T-helper 1 cell treated with Interleukin-12 subunit alpha and Interleukin-12 subunit beta and Interleukin-4 antibody, amounts not matched to agents 30 μg/mL and 1 μg/mL, for 36 hours (primary cell): ENCODE measurements around the gene STRN4.

ENCODE experiments used
- H3K27ac Mint-ChIP-seq: one replicate; pipeline ENCODE4 v1.8.0; 2021; ENCODE audit warnings: mild to moderate bottlenecking, mixed read lengths
- H3K27me3 Mint-ChIP-seq: one replicate; pipeline ENCODE4 v1.8.0; 2021; ENCODE audit warnings: low read depth, mixed read lengths
- H3K36me3 Mint-ChIP-seq: one replicate; pipeline ENCODE4 v1.8.0; 2021; ENCODE audit warnings: low read depth, mixed read lengths
- H3K4me1 Mint-ChIP-seq: one replicate; pipeline ENCODE4 v1.8.0; 2021; ENCODE audit warnings: low read depth, mixed read lengths
- H3K4me3 Mint-ChIP-seq: one replicate; pipeline ENCODE4 v1.8.0; 2021; ENCODE audit warnings: mild to moderate bottlenecking, moderate library complexity, mixed read lengths
- H3K9me3 Mint-ChIP-seq: one replicate; pipeline ENCODE4 v1.8.0; 2021; ENCODE audit warnings: mixed read lengths

The STRN4 gene

DNA sequence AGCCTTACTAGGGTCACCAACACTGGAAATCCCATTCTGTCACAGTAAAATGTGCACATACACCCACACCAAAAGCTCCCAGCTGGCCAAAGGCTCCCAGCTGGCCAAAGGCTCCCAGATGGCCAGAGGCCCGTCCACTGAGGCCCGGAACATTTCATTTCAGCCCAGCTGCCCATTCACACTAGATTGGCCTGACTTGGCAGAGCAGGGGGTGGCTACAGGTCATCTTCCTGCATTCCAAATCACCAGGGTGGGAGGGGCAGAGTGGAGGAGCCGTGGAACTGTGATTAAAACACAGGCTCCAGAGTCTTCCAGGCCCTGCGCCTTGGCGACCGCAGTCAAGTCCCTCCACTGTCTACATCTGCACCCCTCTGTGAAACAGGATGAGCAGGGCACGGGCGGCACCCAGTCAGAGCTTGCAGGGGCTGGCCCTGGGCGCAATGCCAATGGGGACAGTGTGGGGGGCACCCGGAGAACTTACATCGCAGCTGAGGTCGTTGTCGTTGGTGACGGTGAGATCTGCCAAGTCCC, 19.2 kb downstream of the STRN4 start:
- Mint-ChIP-seq H3K4me1 (peaks cover 18% of the 10 kb centered on the region), H3K36me3 (peaks cover 33% of the 10 kb centered on the region), H3K27me3 (no peaks in the 10 kb centered on the region), H3K27ac (no peak overlapping the region), H3K9me3 (no peaks in the 10 kb centered on the region), H3K4me3 (no peak overlapping the region)

DNA sequence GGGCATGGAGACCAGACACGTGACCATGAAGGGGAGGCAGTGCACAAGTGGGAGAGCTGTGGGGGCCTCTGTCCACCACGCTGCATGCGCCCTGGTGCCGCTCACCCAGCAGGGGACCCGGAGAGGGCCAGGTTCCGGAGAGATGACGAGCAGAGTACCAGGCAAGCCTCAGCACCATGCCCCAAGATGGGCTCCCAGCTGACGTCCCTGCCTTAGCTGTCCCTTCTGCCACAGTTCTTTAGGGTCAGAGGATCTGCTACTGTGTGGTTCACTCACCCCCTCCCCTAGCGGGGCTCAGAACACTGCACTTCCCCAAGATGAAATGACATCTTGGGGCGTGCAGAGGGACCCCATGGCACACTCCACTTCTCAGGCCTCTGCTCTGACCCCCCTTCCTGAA, 19.7 kb downstream of the STRN4 start:
- Mint-ChIP-seq H3K4me1 (peaks cover 16% of the 10 kb centered on the region), H3K27ac (no peak overlapping the region), H3K36me3 (peaks cover 35% of the 10 kb centered on the region), H3K9me3 (no peaks in the 10 kb centered on the region), H3K27me3 (no peaks in the 10 kb centered on the region), H3K4me3 (no peak overlapping the region)

DNA sequence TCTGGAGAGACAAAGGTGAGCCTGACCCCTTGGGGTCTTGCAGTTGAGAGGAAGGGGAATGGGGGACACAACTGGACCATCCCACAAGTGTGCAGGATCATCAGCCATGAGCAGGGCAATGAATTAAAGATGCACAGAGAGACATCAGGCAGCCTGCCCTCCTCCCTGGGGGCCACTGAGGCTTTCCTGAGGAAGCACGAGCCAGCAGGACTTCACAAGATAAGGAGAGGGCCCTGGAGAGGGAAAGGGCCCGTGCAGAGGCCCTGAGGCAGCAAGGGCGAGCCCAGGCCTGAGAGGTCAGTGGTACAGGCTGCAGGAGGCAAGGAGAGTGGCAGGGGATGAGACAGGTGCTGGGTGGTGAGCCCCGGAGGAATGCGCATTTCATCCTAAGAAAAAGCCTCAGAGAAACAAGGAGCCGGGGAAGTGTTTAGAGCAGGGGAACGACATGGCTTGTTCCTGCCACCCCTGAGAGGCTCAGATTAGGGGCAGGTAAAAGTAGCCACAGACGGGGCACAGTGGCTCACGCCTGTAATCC, 20.3 kb downstream of the STRN4 start:
- peaks cover 14% of the 10 kb centered on the region for H3K4me1 Mint-ChIP-seq
- H3K36me3 Mint-ChIP-seq, result peaks cover 36% of the 10 kb centered on the region
- peak overlapping the region; percentile 22 for H3K27ac Mint-ChIP-seq
- H3K9me3 Mint-ChIP-seq, result no peaks in the 10 kb centered on the region
- no peak overlapping the region for H3K4me3 Mint-ChIP-seq
- no peaks in the 10 kb centered on the region for H3K27me3 Mint-ChIP-seq

DNA sequence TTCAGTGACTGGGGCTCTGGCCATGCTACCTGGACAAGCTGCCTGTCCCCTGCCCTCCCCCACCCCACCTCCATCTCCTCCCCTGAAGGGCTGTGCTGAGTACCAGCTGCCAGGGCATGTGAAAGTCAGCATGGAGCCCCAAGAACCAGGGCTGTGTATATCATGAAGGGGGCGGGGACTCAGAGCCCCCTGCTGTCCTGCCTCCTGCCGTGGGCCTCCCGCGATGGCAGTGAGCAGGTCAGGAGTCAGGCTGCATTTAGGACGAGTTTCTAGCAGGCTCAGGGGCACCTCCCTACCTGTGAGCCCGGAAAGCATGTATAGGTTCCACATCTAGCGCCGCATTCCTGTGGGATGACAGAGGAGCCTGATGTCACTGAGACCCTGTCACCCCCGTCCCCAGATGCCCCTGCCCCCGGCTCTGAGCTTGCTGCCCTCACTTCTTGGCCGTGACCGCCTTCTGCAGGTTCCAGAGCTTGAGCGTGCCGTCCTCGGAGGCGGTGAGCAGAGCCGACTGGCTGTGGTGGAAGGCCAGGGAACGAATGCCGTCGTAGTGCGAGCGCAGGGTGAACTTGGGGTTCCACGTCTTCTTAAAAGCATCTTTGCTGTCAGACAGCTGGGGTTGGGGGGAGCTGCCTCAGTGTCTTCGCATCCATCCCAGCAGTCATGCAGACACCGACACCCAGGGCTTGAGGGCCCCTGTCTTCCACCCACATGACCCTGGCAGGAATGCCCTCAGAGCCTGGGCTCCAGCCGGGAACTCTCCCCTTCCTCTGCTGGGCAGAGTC, 21.0 kb downstream of the STRN4 start:
- H3K36me3 Mint-ChIP-seq, result peaks cover 40% of the 10 kb centered on the region
- H3K27ac Mint-ChIP-seq, result no peak overlapping the region
- H3K9me3 Mint-ChIP-seq, result no peaks in the 10 kb centered on the region
- peaks cover 17% of the 10 kb centered on the region for H3K4me1 Mint-ChIP-seq
- H3K27me3 Mint-ChIP-seq, result no peaks in the 10 kb centered on the region
- H3K4me3 Mint-ChIP-seq, result no peak overlapping the region

DNA sequence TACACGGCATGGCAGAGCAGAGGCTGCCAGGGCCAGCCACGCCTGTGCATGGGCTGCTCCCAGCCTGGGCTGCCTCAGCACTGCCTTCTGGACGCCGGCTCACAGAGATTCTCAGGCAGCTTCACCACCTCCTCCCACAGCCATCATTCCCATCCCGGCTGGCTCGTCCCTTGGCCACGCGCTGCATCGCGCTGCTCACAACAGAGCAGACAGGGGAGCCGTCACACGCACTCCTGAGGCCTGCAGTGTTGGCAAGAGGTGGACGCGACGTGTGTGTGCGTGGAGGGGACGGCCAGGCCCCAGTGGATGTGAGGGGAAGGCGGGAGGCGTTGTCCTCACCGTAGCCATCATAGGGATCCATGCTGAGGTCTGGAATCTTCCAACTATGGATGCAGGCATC, 21.8 kb downstream of the STRN4 start:
- Mint-ChIP-seq H3K27me3 (no peaks in the 10 kb centered on the region), H3K4me1 (peaks cover 18% of the 10 kb centered on the region), H3K27ac (no peak overlapping the region), H3K9me3 (no peaks in the 10 kb centered on the region), H3K4me3 (no peak overlapping the region), H3K36me3 (peaks cover 42% of the 10 kb centered on the region)

DNA sequence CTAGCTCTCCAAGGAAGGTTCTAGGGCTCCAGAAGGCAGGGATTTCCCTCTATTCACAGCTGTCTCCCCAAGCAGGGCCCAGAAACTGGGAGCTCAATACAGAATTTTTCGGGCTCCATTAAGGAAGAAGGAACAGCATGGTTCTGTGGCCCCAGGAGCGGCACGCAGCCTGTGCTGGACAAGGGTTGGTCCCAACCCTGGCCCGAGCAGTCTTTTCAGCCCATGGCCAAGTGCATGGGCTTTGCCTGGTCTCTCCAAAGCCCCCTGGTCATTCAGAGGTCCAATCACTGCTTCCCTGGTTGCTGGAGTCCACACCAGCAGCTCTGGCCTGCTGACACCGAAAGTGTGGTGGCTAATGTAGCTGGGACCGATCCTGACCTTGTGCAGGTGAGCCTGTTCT, 22.8 kb downstream of the STRN4 start:
- Mint-ChIP-seq H3K4me3 (no peak overlapping the region), H3K27ac (no peak overlapping the region), H3K27me3 (no peaks in the 10 kb centered on the region), H3K36me3 (peaks cover 41% of the 10 kb centered on the region), H3K9me3 (no peaks in the 10 kb centered on the region), H3K4me1 (peaks cover 18% of the 10 kb centered on the region)

DNA sequence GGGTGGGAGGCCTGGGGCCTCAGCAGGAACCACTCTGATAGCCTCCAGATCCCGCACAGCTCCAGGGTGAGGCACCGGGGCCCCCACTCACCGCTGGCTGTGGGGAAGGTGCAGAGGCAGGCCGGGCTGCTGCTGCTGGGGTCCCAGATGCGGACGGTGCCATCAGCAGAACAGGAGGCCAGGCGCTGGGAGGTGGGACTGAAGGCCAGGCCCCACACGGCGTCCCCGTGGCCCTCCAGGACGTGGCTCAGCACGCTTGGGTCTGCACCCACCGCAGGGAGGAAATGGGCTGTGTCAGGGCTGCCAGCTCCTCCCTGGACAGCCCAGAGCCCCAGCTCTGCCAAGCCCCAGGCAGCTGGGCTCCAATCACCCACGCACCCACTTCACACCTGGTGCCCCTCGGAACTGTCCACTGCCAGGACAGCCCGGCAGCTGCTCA, 23.2 kb downstream of the STRN4 start:
- Mint-ChIP-seq H3K9me3 (no peaks in the 10 kb centered on the region), H3K36me3 (peaks cover 44% of the 10 kb centered on the region), H3K4me1 (peaks cover 22% of the 10 kb centered on the region), H3K27me3 (no peaks in the 10 kb centered on the region), H3K27ac (no peak overlapping the region), H3K4me3 (no peak overlapping the region)

DNA sequence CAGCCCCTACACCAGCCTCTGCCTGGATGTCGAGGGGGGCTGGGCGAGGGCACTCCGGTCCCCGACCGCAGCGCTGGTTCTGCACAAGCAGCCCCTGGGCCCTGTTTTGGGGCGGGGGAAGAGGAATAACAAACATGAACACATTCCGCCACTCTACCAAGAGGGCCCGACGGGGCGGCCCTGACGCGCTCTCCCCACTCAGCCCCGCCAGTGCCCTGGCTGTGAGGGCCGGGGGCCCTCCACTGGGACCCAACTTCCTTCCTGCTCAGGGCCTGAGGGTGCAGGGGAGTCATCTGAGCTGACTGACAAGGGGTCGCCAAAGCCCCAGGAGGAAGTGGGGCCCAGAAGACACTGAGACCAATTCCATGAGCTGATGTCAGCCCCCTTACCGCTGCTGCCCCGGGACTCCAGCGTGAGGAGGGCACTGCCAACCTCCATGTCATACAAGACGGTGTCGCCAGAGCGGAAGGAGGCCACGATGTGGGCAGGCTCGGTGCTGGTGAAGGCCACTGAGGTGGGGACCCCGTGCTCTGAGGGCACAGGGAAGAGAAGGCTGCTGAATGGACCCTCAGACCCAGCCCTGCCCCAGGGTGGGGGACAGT, 23.7 kb downstream of the STRN4 start:
- Mint-ChIP-seq H3K36me3 (peaks cover 44% of the 10 kb centered on the region), H3K27ac (no peak overlapping the region), H3K4me1 (peaks cover 27% of the 10 kb centered on the region), H3K9me3 (no peaks in the 10 kb centered on the region), H3K27me3 (no peaks in the 10 kb centered on the region), H3K4me3 (no peak overlapping the region)

DNA sequence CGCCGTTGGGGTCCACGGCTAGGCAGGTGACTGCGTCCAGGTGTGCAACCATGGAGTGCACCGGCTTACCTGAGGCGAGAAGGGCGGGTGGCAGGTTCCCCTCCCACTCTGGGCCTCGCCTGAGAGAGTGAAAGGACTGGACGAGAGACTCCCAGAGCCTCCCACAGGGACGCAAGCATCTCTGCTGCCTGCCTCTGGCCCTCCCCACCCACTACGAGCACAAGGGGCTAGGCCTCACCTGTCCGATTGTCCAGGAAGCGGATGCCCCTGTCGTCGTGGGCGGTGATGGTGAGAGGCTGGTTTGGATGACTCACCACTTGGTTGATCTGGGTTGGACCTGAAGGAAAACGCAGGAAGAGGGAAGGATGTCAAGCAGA, 24.3 kb downstream of the STRN4 start:
- peak overlapping the region; percentile 72 for H3K27ac Mint-ChIP-seq
- peaks cover 41% of the 10 kb centered on the region for H3K36me3 Mint-ChIP-seq
- H3K4me1 Mint-ChIP-seq, result peaks cover 27% of the 10 kb centered on the region
- H3K9me3 Mint-ChIP-seq, result no peaks in the 10 kb centered on the region
- H3K4me3 Mint-ChIP-seq, result no peak overlapping the region
- H3K27me3 Mint-ChIP-seq, result no peaks in the 10 kb centered on the region

DNA sequence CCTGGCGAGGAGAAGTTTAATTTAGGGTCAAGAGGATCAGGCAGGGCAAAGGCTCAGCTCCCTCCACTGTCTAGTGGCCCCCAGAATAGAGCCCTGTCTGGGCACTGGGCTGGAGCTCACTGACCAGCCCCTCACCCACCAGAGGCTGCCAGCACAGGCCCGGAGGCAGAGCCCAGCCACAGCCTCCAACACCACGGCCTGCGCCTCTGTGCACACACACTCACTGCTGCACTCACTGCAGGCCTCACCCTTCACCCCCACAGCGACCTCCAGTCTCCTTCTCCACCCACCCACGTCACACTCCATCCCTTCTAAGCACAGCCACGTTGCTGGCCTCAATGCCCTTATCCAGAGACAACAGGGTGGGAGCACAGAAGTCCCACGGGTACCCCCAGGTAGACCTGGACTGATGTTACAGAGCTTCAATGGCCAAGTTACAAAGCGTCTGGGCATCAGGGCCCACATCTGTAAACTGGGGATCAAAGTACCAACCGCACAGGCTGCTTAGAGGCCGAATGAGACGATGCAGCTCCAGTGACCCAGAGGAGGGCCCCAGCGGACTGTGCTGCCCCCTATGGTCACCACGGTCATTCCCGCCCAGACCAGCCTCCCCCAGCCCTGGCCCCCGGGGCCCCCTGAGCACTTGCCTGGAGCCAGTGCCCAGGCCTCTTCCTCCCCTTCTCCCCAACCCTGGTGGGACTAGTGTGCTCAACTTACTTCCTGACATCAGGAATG, 24.8 kb downstream of the STRN4 start:
- Mint-ChIP-seq H3K9me3 (no peaks in the 10 kb centered on the region), H3K36me3 (peaks cover 39% of the 10 kb centered on the region), H3K4me3 (no peak overlapping the region), H3K27me3 (no peaks in the 10 kb centered on the region), H3K27ac (no peak overlapping the region), H3K4me1 (peaks cover 27% of the 10 kb centered on the region)

DNA sequence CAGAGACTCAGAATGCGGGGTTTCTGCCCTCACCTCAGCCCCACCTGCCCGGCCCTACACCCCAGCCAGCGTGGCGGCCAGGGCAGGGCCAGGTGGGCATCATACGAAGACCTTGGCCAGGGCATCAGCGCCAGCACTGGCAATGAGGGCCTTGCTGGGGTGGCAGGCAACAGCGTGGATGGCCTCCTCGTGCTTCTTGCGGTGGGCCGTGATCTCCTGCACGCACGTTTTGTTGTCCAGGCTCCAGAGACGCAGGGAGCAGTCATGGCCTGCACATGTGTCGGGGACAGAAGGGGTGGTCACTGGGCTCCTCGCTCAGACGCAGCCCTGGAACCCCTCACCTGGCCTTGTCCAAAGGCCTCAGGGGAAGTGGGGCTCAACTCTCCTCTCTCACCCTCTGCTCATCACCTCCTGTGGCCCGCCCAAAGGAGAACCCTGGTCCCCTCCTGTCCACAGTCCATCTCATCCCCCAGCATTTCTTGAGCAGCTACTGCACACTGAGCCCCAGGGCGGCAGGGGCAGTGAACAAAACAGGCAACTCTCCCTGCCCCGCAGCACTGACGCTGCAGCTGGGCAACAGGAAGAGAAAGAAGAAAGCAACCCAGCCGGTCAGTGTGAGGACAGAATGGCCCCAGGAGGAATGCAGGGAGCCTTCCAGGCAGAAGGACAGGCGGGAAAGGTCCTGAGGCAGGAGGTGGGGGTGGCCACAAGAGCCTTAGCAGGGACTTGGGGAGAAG, 25.6 kb downstream of the STRN4 start:
- no peaks in the 10 kb centered on the region for H3K27me3 Mint-ChIP-seq
- H3K27ac Mint-ChIP-seq, result no peak overlapping the region
- H3K9me3 Mint-ChIP-seq, result no peaks in the 10 kb centered on the region
- H3K4me3 Mint-ChIP-seq, result no peak overlapping the region
- H3K4me1 Mint-ChIP-seq, result peaks cover 28% of the 10 kb centered on the region
- H3K36me3 Mint-ChIP-seq, result peaks cover 39% of the 10 kb centered on the region

DNA sequence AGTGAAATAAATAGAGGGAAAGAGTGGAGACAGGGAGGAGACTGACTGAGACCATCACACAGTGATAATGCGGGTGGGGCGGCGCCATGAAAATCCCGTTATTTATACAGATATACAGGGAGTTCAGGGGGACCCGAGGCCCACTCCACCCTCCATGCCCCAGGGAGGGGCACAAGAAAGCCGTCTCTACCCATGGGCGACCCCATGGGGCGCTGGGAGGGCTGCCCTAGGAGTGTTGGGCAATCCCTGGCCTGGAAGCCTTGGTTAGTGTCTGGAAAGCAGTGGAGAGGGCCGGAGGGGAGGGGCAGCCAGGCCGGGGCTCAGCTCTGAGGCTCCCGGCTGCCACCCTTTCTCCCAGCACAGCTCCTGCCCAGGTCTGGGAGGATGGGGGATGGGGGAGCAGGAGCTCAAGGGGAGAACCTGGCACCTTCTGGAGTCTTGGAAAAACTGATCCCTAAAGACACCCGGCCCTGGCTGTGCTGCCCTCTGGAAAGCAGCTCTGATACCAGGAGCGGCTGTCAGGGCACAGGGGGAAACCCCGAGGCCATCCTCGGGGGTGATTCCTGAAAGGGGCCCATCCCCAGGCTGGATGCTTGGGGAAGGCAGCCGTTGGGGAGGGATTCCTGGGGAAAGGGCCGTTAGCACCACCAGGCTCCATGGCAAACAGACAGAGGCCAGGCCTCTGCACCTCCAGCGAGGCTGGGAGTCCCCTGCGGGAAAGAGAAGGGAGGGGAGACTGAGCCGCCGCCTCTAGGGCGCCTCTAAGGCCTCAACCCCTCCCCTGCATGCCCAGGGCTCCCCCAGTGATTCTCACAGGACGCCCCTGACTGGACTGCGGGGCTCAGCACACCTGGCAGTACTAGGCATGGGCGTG, 26.4 kb downstream of the STRN4 start:
- Mint-ChIP-seq H3K27me3 (no peaks in the 10 kb centered on the region), H3K4me1 (peaks cover 32% of the 10 kb centered on the region), H3K4me3 (no peak overlapping the region), H3K36me3 (peaks cover 43% of the 10 kb centered on the region), H3K9me3 (no peaks in the 10 kb centered on the region), H3K27ac (no peak overlapping the region)

DNA sequence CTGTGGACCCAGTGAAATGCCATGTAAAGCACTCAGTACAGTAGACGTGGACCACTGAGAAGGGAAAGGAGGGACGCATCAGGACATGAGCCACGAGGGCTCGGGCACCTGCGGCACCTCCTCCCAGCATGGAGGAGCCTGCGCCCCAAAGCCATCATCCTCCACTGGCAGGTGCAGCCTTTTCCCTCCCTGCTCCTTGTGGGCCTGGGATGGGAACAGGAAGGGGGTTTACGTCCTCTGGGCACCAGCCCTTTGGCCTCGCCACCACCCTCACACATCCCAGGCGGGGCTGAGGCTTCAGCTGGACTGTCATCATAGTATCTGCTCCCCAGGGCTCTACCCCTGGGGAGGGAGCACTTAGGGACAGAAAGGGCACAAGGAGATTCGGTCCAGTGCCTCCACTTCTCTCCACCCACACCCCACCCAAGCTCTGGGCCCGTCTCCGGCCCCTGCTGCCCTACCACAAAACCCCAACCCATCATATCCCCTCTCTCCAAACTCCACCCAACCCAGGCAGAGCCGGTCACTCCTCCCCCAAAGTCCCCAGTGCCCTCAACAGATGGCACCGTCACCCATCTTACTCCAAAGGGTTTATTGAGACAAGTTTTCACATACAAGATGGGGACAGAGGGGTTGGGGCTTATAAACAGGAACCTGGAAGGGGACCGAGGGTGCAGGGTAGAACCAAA, 27.2 kb downstream of the STRN4 start:
- H3K4me1 Mint-ChIP-seq, result peaks cover 32% of the 10 kb centered on the region
- H3K27me3 Mint-ChIP-seq, result no peaks in the 10 kb centered on the region
- peak overlapping the region; percentile 4 for H3K27ac Mint-ChIP-seq
- H3K36me3 Mint-ChIP-seq, result peaks cover 37% of the 10 kb centered on the region
- peak overlapping the region; percentile 96 for H3K4me3 Mint-ChIP-seq
- H3K9me3 Mint-ChIP-seq, result no peaks in the 10 kb centered on the region
